SIG-M5 (cell line): Measurements from ENCODE around the gene FOXC2.

Source experiments
- DNase-seq: peaks from one replicate; lab custom pipeline; 2025; lab: John Stamatoyannopoulos, UW

Gene FOXC2

GRCh38 chr16:86533076-86533475 lies 33.6 kb upstream of the FOXC2 start:
- DNase-seq, result no peak

GRCh38 chr16:86533767-86534351 lies 32.8 kb upstream of the FOXC2 start:
- DNase-seq, result no peak

GRCh38 chr16:86534779-86535615 lies 31.6 kb upstream of the FOXC2 start:
- no peak for DNase-seq

- no peak for DNase-seq
These were observed 30.0 kb upstream of the FOXC2 start for GRCh38 chr16:86536621-86537020.

- DNase-seq, result no peak
These were observed 29.1 kb upstream of the FOXC2 start for GRCh38 chr16:86537486-86537885.

- no peak for DNase-seq
These were observed 28.3 kb upstream of the FOXC2 start for GRCh38 chr16:86538196-86538780.

GRCh38 chr16:86540894-86541293 lies 25.7 kb upstream of the FOXC2 start:
- DNase-seq, result no peak

- DNase-seq, result no peak
These were observed 25.1 kb upstream of the FOXC2 start for GRCh38 chr16:86541560-86541959.

- no peak for DNase-seq
These were observed 23.6 kb upstream of the FOXC2 start for GRCh38 chr16:86542756-86543750.

- no peak for DNase-seq
These were observed 21.1 kb upstream of the FOXC2 start for GRCh38 chr16:86545481-86545880.

GRCh38 chr16:86545954-86546637 lies 20.5 kb upstream of the FOXC2 start:
- DNase-seq, result no peak

- no peak for DNase-seq
These were observed 20.0 kb upstream of the FOXC2 start for GRCh38 chr16:86546638-86547013.

- DNase-seq, result no peak
These were observed 19.3 kb upstream of the FOXC2 start for GRCh38 chr16:86547286-86547685.

GRCh38 chr16:86549076-86549892 lies 17.3 kb upstream of the FOXC2 start:
- DNase-seq, result no peak

- DNase-seq, result no peak
These were observed 16.8 kb upstream of the FOXC2 start for GRCh38 chr16:86549893-86550190.

- no peak for DNase-seq
These were observed 16.3 kb upstream of the FOXC2 start for GRCh38 chr16:86550281-86550680.

GRCh38 chr16:86553356-86553755 lies 13.3 kb upstream of the FOXC2 start:
- no peak for DNase-seq

GRCh38 chr16:86554599-86554916 lies 12.1 kb upstream of the FOXC2 start:
- DNase-seq, result no peak

GRCh38 chr16:86554917-86555703 lies 11.5 kb upstream of the FOXC2 start, which contains the start of gene MTHFSD:
Gene MTHFSD, minus strand, starts transcription at chr16:86555235. Its CDS starts 51 bp downstream, at chr16:86555184.
- no peak for DNase-seq

GRCh38 chr16:86555704-86556075 lies 10.9 kb upstream of the FOXC2 start:
- no peak for DNase-seq
